Right atrium auricular region (tissue), 2 donors: ENCODE results near the gene SLC5A5. TPM values are rescaled to one million over a fixed set of nuclear protein-coding genes. Genes with fewer than 3 reads are reported as not detected.

Source experiments
- DNase-seq: peaks from one replicate; pipeline ENCODE4 v3.0.0-alpha.2; 2019; ENCODE audit warnings: low spot score
- H3K27ac ChIP-seq, 2 donors: fragments of 200-600 bp; sonication (generic); 1 replicate in 1 of 2; 2 replicates in 1 of 2; pipeline ENCODE4 v1.5.1; 2016 to 2019
- H3K27me3 ChIP-seq, 2 donors: fragments of 200-600 bp; sonication (generic); one replicate each; pipeline versions ENCODE4 v1.5.1 to v1.6.0; 2017 to 2019
- H3K36me3 ChIP-seq: fragments of 200-600 bp; sonication (generic); one replicate; pipeline ENCODE4 v1.5.1; 2016
- H3K4me1 ChIP-seq, 2 donors: fragments of 200-600 bp; sonication (generic); one replicate each; pipeline versions ENCODE4 v1.5.1 to v1.6.0; 2017 to 2019
- H3K4me3 ChIP-seq, 2 donors: fragments of 200-600 bp; sonication (generic); 1 replicate in 1 of 2; 2 replicates in 1 of 2; pipeline ENCODE4 v1.5.1; 2017 to 2019; ENCODE audit warnings: mild to moderate bottlenecking in 1 of 2, moderate library complexity in 1 of 2
- H3K9me3 ChIP-seq, 2 donors: fragments of 200-600 bp; sonication (generic); one replicate each; pipeline ENCODE4 v1.5.1; 2019
- CTCF ChIP-seq, 2 donors: fragments of 200-600 bp; sonication (generic); IDR thresholded peaks; one replicate each; pipeline ENCODE4 v1.5.1; 2019; ENCODE audit warnings: antibody characterized with exemption in 2 of 2
- total RNA-seq, 2 donors: library from RNA; depleted of rRNA; stranded (reverse); fragments of >200 nt; gene quantifications; one replicate each; pipeline ENCODE4 v1.1.0, GENCODE V29; 2016

The SLC5A5 gene
- total RNA-seq, 2 donors from 2014 or later, result not detected

GRCh38 chr19:17944301-17944700 is 72.6 kb downstream of the SLC5A5 start:
- no peaks in the 10 kb centered on the region for H3K9me3 ChIP-seq
- peaks cover 0 to 19% of the 10 kb centered on the region in 2 donors for H3K4me1 ChIP-seq
- H3K4me3 ChIP-seq, result no peak overlapping the region
- no peak for TF ChIP-seq CTCF (IDR thresholded peaks at IDR 0.05)
- H3K27ac ChIP-seq, result no peak overlapping the region
- peaks cover 18% of the 10 kb centered on the region for H3K36me3 ChIP-seq
- no peaks in the 10 kb centered on the region for H3K27me3 ChIP-seq
- DNase-seq, result no peak

Other genes with a start within 250 kb of the SLC5A5 start
- gene UNC13A, start 183.6 kb upstream of the SLC5A5 start, total RNA-seq, result under 1 TPM in 1 of 2 donors, not detected in 1; 0.08 TPM
- gene MAP1S, start 152.5 kb upstream of the SLC5A5 start, total RNA-seq, result 10 to 100 TPM; 26.8 to 31.2 TPM
- 1 to 10 TPM in 1 of 2 donors, under 1 TPM in 1; 0.19 to 1.3 TPM for gene FCHO1, start 120.5 kb upstream of the SLC5A5 start, total RNA-seq
- not detected for gene B3GNT3, start 76.8 kb upstream of the SLC5A5 start, total RNA-seq
- gene INSL3, start 50.4 kb upstream of the SLC5A5 start, total RNA-seq, result not detected
- gene JAK3, start 24.0 kb upstream of the SLC5A5 start, total RNA-seq, result 1 to 10 TPM in 1 of 2 donors, under 1 TPM in 1; 0.93 to 4.0 TPM
- 100 to 1,000 TPM; 496 to 916 TPM for gene RPL18A, start 12.0 kb upstream of the SLC5A5 start, total RNA-seq
- gene CCDC124, start 61.1 kb downstream of the SLC5A5 start, total RNA-seq, result 10 to 100 TPM; 56.7 to 65.5 TPM
- under 1 TPM; 0.56 to 0.63 TPM for gene KCNN1, start 95.2 kb downstream of the SLC5A5 start, total RNA-seq
- 10 to 100 TPM; 26.7 to 42.4 TPM for gene ARRDC2, start 136.2 kb downstream of the SLC5A5 start, total RNA-seq
- gene IL12RB1, start 215.0 kb downstream of the SLC5A5 start, total RNA-seq, result under 1 TPM; 0.22 to 0.75 TPM
- 1 to 10 TPM; 5.8 to 7.5 TPM for gene MAST3, start 225.8 kb downstream of the SLC5A5 start, total RNA-seq